OCI-LY7 (cell line): Measurements from ENCODE around the gene CACNA1D.

Source experiments
- EZH2phosphoT487 ChIP-seq: fragments of 200-600 bp; sonication (generic); IDR thresholded peaks from 2 replicates; pipeline ENCODE4 v1.6.1; 2018; ENCODE audit warnings: low read depth, borderline replicate concordance, mild to moderate bottlenecking, mixed run types, antibody characterized with exemption, low read length, moderate library complexity, mixed read lengths
- TF ChIP-seq, protein P1 (sequence below): fragments of 200-600 bp; sonication (generic); conservative IDR thresholded peaks from 2 replicates; pipeline ENCODE4 v1.5.1; 2014; ENCODE audit warnings: mild to moderate bottlenecking, antibody characterized with exemption, low read length, moderate library complexity, mixed read lengths

- TF ChIP-seq, protein P1, sequence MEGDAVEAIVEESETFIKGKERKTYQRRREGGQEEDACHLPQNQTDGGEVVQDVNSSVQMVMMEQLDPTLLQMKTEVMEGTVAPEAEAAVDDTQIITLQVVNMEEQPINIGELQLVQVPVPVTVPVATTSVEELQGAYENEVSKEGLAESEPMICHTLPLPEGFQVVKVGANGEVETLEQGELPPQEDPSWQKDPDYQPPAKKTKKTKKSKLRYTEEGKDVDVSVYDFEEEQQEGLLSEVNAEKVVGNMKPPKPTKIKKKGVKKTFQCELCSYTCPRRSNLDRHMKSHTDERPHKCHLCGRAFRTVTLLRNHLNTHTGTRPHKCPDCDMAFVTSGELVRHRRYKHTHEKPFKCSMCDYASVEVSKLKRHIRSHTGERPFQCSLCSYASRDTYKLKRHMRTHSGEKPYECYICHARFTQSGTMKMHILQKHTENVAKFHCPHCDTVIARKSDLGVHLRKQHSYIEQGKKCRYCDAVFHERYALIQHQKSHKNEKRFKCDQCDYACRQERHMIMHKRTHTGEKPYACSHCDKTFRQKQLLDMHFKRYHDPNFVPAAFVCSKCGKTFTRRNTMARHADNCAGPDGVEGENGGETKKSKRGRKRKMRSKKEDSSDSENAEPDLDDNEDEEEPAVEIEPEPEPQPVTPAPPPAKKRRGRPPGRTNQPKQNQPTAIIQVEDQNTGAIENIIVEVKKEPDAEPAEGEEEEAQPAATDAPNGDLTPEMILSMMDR = no peak
- TF ChIP-seq EZH2phosphoT487 = no peak
Measured at GRCh38 chr3:53763353-53763752, 268.9 kb downstream of the CACNA1D start.
